HG02571 (cell line): ENCODE data around the gene OPA3.

Source experiments
- ATAC-seq: cut with Tn5 transposase; IDR thresholded peaks from one replicate; pipeline ENCODE4 v1.9.1; 2021; ENCODE audit warnings: mild to moderate bottlenecking, moderate library complexity; ENCODE audit not compliant: unreplicated experiment

Gene OPA3

GRCh38 chr19:45484273-45484945, 100.2 kb downstream of the OPA3 start:
- no peak for ATAC-seq

DNA sequence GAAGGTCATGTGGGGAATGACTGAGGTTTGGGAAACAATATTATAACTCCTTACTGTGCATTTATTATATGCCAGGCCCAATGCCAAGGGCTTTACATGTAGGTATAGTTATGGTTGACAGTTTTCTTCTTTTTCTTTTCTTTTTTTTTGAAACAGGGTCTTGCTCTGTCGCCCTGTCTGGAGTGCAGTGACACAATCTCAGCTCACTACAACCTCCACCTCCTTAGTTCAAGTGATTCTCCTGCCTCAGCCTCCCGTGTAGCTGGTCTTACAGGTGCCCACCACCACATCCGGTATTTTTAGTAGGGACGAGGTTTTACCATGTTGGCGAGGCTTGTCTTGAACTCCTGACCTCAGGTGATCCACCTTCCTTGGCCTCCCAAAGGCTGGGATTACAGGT, 101.6 kb downstream of the OPA3 start:
- no peak for ATAC-seq

DNA sequence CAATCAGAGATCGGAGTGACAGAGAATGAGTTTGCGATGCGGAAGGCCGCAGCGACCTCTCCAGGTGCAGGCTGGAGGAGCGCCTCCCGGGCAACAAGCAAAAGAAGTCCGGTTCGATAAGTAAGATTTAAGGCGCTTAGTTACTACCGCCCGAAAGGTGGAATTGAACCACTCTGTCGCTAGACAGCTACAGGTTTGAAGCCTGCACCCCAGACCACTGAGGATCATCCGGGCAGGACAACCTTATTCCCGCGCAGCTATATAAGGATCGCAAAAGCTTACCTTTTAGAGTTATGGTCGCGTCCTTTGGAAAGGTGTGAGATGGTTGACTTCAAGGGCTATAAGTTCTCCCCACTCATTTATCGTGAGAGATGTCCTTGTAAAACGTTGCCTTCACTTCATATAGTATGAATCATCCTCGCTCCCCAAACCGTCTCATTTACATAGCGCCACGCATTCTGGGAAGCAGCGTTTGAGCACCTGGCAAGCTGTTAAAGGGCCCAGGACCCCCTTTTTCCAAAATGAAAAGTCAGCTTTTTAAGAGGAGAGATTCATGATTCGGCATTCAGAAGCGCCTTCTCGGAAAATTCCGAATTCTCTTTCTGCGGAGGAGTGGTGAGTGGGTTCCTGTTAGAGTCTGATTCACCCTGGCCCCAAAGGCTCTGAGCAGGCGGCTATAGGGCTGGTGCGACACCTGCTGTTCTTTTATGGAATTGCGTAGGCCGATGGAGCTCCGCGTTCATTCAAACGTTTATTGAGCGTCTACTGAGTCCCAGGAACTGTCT, 106.0 kb downstream of the OPA3 start:
- ATAC-seq: peak; percentile 71

DNA sequence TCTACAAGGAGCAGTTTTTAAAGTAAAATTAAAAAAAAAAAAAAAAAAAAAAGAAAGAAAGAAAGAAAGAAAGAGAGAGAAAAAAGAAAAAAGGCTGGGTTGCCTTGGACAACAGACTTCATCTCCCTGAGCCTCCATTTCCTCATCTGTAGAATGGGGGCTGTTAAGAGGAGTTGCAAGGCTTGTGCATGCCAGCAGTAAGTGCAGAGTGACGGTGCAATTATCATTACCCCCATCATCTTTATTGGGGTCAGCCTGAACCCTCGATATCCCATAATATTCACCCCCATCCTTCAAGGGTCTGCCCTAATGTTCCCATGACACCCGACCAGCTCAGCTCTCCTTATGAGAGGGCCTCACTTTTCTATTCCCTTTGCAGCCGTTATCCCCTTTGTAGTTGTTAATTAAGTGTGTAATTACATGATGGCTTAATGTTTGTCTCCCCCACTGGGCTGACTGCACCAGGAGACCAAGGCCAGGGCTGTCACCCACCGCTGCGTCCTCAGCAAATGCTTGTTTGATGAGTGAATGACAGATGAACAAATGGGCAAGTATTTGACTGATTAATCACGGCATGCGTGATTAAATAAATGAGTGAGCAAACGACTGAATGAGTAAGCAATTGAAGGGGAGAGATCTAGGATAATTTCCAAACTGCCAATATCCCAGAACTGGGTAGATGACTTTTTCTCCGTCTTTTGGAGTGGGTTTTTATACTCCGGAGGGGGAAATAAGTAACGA, 106.7 kb downstream of the OPA3 start:
- no peak for ATAC-seq
